Stimulated activated CD4-positive, alpha-beta T cell treated with anti-CD3 and anti-CD28 coated beads, Interleukin-12 subunit alpha, Interleukin-12 subunit beta, amount 100 ng/mL, for 24 hours (primary cell): ENCODE results near the gene ONECUT1.

Experiments
- DNase-seq, 2 experiments: peaks; one replicate each; pipeline ENCODE4 v3.0.0-alpha.2; 2020; ENCODE audit warnings: low read depth in 2 of 2

The ONECUT1 gene

DNA sequence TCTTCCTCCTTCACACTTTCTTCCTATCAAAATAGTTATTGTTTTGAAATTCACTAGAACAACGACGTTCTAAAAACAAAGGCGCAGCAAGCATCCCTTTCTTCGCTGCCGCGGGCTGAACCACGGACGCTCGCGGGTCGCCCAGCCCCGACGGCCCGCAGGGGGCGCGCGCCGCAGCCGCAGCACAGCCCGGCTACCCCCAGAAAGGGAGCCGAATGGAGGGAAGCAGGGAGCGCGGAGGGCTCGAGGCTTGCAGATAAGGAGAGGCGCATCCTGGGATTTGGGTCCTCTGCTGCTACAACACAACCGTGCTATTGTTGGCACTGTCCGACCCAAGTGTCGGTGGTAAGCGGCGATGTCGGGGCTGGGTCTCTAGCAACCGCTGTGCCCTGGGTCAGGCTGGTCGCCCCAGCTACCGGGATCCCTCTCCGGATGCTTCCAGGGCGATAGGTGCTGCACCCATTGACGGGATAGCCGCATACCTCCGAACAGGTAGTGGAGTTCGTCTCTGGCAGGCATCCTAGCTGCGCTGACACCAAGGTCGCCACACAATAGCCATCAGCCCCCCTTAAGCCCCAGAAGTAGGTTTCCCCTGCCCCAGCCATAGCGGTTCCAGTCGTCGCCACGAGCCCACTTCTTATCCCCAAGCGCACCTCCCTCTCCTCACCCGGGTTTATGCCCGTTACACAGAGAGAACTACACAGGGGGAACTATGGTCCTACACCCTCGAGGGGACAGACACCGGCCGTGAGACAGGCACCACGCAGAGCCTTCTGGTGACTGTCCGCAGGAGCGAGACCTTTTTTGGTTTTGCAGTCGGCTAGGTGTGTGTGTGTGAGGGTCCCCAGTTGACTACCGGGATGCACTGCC is 6.0 kb downstream of the ONECUT1 start:
- DNase-seq, result no peak

GRCh38 chr15:52783191-52783829 is 6.8 kb downstream of the ONECUT1 start:
- DNase-seq, result no peak

- DNase-seq, result no peak
Measured at GRCh38 chr15:52782514-52782913, 7.6 kb downstream of the ONECUT1 start.

DNA sequence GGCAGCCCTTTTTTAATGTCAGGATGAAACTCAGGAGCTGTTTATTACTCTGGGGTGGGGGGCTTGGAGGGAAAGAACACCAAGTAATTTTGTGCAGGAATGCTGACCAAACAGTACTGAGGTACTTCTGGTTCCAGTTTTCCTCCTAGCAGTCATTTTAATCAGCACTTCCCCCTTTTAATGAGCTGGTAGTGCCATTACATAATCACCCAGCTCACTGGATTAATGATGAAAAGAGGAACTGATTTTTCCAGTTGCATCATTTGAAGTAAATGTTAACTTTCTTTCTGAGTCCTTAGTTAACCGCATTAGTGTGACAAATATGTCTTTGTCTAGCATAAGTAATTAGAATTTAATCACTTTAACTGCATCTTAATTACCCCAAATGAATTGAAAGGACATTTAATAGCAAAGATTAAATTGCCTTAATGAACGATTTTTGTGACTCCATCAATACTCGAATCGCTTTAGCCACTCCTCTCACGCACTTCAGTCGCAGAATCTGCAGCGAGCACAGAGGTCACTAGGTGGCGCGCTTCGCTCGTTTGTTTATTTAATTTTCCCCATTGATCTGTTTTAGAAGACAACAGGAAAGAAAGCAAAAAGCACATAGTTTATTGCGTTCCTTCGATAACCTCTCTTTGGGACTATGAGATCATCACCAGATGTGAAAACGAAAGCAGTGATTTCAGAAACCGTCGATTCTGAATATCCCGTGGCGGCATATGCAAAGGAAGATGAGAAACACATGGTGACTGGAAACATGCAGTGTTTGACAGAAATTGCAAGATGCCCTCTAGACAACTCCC is 9.8 kb downstream of the ONECUT1 start:
- DNase-seq, result peak; percentile 35 to 59

DNA sequence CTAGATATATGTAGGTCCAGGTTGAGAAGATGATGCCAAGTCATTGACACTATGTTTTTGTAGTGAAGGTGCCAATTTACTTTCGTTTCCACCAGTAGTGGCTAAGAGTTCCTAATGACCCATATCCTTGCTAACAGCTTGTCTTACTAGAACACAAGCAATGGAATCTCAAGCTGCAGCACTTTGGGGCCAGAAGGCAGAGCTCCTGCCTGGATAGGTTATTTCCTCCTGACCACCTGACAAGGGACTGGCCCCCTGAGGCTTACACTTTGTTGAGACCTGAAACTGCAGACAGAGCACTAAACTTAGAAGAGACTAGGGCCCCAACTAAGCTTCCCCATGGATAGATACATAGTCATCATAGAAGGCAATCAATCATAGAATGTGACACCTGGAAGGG is 11.7 kb downstream of the ONECUT1 start:
- DNase-seq, result no peak

DNA sequence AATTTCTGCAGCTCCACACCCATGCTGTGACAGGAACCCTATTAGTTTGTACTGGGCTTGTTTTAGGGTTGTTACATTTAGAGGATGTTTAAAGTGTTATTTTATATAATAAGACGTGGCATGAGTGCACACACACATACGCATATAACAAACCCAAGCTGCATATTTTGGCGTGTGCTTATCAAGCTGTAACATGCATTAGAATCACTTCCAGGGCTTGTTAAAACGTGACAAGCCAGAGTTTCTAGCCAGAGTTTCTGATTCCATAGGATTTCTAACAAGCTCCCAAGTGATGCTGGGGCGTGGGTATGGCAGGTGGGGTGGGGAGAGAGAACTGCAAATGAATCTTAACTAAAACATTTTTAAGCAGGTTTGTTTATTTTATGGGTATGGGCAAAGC is 17.4 kb downstream of the ONECUT1 start:
- no peak for DNase-seq

GRCh38 chr15:52765785-52766184 is 24.4 kb downstream of the ONECUT1 start:
- DNase-seq, result no peak

DNA sequence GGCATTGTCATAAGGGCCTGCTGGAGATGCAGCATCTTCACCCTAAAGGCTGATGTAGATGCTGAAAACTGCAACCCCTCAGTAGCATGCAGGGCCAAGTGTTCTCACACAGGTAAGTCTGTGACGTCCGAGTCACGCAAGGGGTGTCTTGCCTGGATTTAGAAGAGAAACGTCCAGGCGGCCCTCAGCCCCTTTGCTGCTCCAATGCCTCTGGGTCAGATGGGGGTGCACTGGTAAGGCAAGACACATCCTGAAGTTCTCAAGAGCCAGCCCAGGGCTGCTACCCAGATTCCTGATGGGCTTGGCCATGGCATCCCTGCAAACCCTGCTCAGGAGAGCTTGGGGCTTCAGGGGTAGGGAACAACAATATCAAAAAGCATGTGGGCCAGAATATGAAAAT is 25.4 kb downstream of the ONECUT1 start:
- no peak for DNase-seq

GRCh38 chr15:52762621-52763020 is 27.5 kb downstream of the ONECUT1 start:
- no peak for DNase-seq

DNA sequence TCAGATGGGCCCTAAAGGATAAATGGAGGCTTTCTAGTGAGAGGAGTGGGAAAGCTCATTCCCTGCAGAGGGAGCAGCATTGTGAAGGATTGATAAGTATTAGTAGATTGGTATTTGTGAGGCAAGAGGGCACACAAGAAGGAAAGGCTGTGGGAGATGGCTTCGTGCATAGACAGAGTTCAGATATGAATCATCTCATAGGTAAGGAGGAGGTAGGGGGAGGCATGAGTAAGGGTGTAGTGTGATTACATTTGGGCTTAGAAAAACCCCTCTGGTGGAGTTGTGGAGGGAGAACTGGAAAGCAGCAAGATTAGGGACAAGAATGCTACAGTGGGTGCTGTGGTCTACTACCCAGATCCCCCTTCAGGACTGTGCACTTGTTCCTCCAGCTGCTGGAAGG is 29.6 kb downstream of the ONECUT1 start:
- DNase-seq, result no peak

DNA sequence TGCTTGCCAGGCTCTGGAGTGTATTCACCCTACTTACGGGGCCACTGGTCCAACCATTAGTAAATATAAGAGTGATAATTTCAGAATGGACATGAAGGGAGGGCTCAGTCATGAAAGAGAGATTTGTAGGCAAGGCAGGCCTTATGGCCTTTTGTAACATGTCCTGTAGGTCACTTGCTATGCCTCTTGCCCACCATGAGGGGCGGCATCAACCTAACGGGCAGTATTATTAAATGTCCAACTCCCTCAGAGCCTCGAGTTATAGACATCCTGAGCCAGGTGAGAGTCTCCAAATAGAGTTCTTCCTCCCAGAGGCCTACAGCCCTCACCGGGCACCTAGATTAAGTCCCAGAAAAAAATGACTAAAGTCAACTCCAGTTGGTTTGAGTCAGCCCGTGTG is 30.2 kb downstream of the ONECUT1 start:
- DNase-seq, result no peak

- DNase-seq, result no peak
Measured at GRCh38 chr15:52757496-52757895, 32.6 kb downstream of the ONECUT1 start.

GRCh38 chr15:52751522-52751921 is 38.6 kb downstream of the ONECUT1 start:
- no peak for DNase-seq

DNA sequence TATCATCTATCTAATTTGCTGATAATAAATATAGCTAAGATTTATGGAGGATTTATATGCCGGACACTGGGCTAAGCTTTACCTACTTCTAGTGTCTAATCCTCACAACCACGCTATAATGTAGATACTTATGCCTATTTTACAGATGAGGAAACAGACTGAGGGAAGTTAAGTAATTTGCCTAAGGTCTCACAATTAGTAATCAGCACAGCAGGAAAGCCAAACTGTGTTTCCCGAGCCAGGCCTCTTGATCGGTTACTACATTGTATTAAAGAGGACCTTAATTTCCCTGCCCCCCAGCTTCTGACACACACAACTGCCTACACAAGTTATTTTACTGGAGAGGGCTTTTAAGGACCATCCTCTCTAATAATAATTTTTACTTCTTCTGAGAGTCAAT is 40.9 kb downstream of the ONECUT1 start:
- no peak for DNase-seq

DNA sequence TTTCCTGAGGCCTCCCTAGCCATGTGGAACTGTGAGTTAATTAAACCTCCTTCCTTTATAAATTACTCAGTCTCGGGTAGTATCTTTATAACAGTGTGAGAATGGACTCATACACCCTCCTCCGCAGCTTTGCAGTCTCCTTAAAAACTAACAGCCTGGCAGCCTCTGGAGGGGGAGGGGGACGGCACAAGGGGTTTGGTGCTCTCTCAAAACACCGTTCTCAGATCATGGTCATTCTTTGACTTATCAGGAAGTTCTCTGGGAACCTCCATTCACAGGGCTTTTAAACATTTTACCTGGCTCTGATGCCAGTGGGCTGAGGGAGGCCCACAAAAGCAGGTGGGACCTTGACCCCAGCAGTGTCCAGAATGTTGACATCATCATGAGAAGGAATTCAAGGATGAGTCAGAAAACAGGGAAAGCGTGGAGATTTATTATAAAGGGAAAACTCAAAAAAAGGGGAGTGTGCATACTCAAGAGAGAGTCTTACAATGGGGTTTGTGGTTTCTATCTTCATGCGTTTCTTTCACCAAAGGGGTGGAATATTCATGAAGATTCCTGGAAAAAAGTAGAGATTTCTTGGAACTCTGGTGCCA is 43.9 kb downstream of the ONECUT1 start:
- DNase-seq, result no peak

GRCh38 chr15:52745326-52746161 is 44.6 kb downstream of the ONECUT1 start:
- DNase-seq, result no peak

- no peak for DNase-seq
Measured at GRCh38 chr15:52738311-52738710, 51.8 kb downstream of the ONECUT1 start.

DNA sequence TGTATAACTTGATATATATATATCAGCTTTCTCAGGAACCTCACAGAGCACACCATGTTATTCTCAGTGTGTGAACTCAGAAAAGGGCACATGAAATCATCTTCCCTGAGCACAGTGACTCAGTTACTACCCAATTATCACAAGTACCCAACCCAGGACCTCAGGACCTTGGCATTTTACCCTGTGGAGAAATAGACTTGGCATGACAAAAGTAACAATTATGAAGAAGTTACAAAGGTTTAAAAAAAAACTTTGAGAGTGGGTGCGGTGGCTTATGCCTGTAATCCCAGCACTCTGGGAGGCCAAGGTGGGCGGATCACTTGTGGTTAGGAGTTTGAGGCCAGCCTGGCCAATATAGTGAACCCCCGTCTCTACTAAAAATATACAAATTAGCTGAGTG is 52.4 kb downstream of the ONECUT1 start:
- DNase-seq, result no peak

DNA sequence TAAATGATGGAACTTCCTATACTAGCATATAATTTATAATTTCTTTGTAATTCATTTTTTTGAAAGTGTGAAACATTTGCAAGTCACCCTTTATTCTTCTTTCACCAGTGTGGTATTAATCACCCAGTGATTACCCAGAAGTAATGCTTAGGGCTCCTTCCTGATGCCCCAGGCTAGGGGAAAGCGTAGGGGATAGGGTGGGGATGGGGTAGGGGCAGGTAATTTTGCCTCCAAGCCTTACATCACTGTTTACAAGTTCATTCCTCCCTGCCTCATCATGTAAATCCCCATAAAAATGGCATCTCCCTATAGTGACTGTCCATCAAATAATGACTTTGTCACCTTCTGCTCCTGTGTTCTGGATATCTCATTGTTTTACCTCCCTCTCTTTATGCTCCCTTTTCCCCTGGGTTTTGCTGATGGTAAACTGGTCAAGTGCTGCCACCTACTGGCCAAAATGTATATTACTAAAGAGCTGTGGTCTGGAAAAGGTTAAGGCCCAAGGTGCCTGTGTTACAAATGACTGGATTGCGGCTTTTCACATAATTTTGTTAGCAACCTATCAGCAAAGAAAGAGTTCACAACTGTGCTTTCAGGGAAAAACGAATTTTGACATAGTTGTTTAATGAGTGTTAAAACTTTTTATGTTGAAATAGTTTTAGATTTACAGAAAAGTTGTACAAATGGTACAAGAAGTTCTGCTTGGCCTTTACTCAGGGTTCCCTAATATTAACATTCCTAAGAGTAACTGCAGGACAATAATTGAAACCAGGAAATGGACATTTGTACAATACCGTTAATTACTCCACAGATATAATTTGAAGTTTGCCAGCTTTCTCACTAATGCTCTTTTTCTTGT is 54.7 kb downstream of the ONECUT1 start:
- peak; percentile 28 to 44 for DNase-seq

DNA sequence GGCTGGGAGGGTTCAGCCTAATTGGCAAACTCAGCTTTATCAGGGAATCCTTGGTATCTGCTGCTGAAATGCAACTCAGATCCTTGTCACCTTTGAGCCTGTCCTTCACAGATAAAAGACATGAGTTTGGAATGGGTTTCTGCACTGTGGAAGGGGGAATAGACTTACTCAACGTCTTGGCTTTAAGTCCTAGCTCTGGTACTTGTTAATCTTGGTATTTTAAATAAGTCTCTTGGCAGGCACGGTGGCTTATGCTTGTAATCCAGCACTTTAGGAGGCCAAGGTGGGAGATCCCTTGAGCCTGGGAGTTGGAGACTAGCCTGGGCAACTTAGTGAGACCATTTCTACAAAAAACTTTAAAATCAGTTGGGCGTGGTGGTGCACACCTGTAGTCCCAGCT is 55.8 kb downstream of the ONECUT1 start:
- no peak for DNase-seq
